ENCODE data around the gene CCT8L2.
"Not testable (repeated sequence)": the region's sequence is repeated elsewhere in the genome, so short reads cannot be mapped to it uniquely, and the experiment has no call there.

CCT8L2 gene, protein sequence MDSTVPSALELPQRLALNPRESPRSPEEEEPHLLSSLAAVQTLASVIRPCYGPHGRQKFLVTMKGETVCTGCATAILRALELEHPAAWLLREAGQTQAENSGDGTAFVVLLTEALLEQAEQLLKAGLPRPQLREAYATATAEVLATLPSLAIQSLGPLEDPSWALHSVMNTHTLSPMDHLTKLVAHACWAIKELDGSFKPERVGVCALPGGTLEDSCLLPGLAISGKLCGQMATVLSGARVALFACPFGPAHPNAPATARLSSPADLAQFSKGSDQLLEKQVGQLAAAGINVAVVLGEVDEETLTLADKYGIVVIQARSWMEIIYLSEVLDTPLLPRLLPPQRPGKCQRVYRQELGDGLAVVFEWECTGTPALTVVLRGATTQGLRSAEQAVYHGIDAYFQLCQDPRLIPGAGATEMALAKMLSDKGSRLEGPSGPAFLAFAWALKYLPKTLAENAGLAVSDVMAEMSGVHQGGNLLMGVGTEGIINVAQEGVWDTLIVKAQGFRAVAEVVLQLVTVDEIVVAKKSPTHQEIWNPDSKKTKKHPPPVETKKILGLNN

DNA sequence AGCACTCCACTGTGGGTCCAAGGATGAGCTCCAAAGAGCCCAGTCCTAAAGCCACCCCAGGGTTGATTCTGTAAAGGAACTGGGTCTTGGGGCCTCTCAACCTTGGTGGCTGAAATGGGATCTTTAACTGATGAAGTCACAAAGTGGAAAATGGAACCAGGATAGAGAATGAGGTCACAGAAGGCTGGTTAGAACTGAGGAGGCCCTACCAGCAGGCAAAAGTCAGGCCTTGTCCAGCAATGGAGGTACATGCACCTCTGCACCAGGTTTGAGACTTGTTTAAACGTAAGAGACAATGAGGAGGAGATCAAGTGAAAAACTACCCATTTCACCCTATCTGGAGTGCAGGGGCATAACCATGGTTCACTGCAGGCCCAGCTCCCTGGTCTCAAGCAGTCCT is at the start of gene CCT8L2:
TSS of gene CCT8L2 (minus strand) at position 101 of the 400 bp plus-strand sequence. CDS start 260 bp downstream, outside the sequence.
- not testable (repeated sequence) for DNase-seq

DNA sequence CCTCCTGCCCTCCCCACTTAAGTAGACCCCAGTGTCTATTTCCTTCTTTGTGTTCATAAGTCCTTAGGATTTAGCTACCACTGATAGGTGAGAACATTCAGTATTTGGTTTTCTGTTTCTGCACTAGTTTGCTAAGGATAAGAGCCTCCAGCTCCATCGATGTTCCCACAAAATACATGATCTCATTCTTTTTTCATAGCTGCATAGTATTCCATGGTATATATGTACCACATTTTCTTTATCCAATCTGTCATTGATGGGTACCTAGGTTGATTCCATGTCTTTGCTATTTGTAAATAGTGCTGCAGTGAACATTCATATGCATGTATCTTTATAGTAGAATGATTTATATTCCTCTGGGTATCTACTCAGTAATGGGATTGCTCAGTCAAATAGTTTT is 42.8 kb upstream of the CCT8L2 start:
- not testable (repeated sequence) for DNase-seq

DNA sequence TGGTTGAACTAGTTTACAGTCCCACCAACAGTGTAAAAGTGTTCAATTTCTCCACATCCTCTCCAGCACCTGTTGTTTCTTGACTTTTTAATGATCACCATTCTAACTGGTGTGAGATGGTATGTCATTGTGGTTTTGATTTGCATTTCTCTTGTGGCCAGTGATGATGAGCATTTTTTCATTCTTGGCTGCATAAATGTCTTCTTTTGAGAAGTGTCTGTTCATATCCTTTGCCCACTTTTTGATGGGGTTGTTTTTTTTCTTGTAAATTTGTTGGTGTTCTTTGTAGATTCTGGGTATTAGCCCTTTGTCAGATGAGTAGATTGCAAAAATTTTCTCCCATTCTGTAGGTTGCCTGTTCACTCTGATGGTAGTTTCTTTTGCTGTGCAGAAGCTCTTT is 41.5 kb upstream of the CCT8L2 start:
- not testable (repeated sequence) for DNase-seq

DNA sequence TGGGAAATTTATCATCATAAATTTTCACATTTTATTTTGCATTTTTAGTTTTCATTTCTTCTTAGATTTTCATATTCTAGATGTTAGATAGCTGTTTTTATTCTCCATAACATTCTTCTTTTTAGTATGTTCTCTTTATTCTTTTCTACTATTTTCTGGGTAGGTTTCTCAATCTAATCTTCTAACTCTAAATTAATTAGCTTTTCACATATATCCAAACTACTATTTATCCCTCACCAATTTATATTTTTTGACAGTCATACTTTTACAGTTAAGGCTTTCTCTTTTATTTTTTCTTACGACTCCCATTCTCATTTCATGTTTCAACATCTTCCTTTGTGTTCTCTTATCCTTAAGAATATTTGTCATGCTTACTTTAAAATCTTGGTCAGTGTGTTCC is 35.9 kb upstream of the CCT8L2 start:
- not testable (repeated sequence) for DNase-seq

DNA sequence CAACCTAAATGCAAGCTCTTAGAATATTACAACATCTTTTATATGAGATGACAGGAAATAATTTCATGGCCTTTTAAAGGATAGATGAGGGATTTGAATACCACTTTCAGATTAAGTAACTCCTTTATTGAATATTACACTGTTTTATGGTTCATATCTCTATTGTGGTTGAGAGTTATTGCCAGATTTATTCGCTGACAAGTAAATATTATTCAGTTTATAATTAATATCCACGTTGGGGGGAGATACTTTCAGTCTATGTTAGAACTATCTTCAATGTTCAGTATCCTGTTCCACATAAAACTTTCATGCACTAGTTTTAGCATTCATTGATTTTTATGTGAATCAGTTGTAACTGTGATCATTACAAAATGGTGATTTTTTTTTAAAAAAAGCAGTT is 32.4 kb upstream of the CCT8L2 start:
- not testable (repeated sequence) for DNase-seq

DNA sequence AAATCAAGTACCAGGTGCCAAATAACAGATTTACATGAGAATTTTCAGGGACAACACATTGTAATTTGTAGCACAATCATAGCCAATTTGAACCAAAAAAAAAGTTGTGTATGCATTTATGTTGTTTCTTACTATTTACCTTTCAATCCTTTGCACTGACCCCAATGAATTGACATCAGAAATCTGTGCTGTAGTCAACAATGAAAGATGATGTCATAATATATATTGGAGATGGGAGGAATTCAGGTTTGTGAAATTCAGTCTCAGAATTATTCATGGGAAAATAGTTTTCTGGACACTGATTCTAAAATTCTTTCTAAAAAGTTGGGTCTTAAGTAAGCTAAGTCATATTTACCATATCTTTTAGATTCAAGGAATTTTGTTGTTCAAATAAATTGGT is 31.0 kb upstream of the CCT8L2 start:
- not testable (repeated sequence) for DNase-seq

DNA sequence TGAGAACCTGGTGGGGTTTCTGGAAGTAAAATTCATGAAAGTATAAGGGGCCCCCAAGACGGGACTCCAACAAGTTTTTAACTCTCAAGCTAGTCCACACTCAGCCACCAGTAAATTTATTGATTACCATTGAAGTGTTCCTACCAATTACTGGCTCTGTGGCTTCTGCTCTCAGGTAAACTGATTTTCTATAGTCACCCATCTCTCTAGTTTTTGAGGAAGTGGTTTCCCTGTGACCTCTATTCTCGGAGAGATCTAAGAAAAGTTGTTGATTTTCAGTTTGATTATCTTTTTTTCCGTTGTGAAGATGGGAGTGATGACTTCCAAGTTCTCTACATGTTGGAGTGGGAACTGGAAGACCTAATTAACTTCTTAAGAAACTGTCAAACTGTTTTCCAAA is 24.9 kb upstream of the CCT8L2 start:
- not testable (repeated sequence) for DNase-seq

DNA sequence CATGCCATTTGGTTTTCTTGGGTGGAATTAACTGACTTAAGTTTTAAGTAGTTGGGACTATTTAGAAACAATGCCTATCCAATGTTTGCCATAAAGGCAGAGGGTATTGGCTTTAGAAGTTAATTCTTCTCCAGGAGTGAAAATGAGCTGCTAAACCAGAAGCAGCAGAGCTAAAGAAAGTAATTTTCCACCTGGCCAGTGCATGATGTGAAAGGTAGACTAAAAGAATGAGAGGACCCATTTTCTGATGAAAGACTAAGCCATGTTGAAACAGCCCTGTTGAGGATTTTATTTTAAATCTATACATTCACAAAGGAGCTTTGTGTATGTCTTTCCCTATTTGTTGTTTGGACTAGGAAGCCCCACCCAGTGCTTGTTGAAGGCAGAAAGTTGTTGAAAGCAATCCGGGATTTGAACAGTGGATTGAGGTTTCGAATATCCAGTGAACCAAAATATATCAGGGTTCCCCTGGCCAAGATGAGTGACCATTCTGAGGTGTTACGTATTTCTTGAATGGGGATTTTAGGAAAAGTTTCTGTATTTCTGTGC is 23.9 kb upstream of the CCT8L2 start:
- DNase-seq: not testable (repeated sequence)

DNA sequence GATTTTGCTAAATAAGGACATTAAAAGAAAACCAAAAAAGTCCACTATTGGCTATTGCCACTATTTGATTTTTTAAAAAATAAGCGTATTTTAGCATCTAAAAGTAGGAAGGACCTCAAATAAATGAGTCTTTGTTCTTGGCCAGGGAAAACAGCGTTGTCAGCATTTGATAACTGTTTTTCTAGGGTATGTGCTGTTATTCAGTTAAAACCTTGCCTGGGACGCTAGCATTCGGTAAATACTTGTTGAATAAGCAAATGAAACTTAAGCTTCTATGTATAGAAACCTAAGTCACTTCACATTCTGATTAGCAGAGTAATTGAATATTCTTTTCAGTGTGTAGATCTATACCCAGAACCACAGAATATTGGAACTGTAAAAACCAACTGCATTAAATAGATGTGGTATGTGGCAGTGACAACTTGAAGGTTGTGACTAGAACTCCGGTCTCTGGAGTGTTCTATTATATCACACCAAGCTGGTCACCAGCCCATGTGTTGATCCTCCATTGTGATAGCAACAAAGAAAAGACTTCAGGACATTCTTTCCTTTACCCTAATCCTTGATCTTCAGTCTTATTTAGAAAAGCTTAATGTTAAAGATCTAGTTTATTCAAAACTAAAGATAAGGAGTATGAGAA is 23.1 kb upstream of the CCT8L2 start:
- DNase-seq: not testable (repeated sequence)

DNA sequence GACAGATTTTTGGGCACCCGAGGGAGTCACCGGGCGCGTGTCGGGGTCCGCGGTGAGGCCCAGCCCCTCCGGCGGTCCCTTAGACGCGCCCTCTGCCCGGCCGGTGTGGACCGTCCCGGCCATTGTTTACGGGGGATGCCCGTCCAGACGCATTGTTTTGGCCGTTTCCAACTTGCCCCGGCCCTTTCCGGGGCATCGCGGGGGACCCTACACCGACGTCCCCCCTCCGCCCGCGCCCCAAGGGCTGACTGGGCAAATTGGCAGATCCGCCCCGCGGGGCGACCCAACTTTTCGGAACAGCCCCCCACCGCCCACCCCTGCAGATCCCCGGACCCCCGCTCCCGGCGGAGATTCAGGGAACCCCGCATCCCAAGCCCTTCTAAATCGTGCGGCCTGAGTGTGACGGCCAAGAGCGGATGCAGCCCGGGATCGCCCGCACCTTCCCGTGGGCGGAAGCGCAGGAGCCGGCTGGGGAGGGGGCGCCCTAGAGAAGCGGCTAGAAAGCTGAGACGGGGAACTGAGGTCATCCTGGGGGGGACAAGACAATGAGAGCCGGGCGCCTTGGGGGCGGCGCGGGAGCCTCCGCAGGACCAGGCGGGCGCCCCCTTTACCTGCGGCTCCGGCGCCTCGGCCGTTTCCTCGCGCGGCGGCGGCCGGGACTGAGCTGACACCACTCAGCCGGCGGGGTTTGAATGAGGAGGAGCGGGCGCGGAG is 17.1 kb upstream of the CCT8L2 start:
- DNase-seq: no peak

DNA sequence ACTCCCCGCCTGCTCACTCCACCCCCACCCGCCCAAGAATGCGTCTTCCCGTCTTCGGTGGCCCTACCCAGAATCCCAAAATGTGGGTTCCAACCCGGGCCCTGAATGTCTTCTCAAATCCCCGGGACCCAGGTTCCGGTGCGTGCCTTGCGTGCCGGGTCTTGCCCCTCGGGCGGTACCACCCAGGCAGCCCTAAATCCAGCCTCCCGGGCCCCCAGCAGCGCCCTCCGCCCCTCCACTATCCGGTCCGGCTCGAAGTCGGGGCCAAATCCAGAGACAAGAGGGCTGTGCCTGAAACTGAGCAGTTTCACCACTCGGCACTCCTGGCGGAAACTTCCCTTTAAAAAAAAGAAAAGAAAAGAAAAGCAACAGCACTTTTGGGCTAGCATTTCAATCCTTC is 16.3 kb upstream of the CCT8L2 start:
- DNase-seq: no peak

DNA sequence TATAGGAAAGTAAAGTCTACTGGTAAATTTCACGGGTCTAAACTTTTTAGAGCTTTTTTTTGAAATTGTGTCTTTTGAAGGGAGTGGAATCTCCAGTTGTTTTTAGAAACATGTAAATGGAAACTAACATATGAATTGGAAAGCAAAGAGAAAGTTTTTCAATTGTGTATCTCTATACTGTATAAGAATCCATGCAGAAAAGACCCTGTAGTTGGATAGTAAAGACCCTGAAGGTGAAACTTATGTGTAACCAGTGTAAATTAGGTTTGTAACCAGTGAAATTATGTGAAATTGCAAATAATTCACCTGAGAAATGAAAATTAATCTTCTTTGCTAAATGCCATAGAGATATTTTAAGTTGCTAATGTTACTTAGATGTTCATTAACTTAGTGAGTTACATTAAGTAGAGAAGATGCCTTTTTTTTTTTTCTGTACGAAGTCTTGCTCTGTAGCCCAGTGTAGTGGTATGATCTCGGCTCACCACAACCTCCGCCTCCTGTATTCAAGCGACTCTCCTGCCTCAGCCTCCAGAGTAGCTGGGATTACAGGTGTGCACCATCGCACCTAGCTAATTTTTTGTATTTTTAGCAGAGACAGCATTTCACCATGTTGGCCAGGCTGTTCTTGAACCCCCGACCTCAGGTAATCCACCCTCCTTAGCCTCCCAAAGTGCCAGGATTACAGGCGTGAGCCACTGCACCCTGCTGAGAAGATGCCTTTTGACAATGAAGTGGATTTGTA is 11.8 kb upstream of the CCT8L2 start:
- not testable (repeated sequence) for DNase-seq

DNA sequence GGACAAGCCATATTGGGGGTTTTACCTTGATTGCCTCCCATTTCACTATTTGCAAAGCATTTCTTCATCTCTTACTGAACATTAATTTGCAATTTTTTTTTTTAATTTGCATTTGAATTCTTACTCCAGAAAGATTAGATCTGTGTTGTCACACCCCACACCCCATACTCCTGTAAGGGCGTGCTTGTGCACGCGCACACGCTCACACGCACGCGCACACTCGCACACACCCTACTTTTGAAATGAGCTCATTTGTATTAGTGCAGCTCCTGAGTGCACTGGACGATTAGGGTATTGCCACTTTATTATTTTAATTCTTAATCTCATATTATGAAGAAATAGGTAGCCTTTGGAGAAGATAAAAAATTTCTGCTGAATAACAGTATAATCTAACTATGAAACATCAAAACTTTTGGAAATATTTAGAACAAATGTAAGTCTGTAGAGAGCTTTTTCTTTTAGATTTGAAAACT is 11.2 kb upstream of the CCT8L2 start:
- DNase-seq: not testable (repeated sequence)

DNA sequence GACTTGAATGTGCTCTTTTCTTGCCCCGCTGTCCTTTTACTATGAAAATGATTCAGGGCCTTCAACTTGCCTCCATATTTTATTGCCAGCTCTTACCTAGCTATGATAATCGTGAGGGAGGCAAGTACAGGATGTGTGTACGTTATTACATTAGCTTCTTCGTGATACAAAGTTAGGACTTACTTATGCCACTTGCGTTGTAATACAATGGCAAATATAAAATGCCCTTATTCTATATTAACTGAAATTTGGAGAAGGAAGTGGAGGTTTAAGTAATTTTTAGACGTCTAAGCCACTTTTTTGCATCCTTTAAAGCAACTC is 10.8 kb upstream of the CCT8L2 start:
- no peak for DNase-seq

DNA sequence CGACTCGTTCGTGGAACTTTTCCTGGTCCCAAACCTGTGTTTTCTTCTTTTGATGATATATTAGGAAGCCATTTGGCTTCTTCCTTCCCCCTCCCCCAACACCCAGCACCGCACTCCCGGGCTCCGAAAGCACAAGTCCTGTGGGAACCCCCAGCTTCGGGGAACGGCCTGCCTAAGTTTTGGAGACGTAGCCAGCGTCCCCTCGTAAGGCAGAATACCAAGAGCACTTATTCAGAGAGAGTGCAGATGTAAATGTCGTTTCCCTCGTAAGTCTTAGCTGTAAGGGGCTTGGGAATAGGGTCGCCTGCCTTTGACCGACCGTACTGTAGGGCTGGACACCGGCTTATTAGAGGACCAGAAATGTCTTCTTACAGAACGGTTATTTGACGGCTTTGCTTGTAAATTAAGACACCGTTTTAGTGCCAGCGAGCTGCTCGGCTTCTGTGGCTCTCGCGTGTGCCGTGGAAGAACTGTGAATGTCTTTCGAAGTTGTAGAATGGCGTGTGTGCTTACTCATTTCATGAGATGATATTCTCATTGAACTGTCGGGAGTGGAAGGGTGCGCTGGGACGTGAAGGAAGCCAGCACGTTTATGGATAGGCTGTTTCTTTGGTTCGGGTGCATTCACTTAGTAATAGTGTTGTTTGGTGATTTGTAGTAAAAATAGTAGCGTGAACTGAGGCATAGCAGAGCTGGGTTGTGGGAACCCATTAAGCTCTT is 10.3 kb upstream of the CCT8L2 start:
- DNase-seq: not testable (repeated sequence)

DNA sequence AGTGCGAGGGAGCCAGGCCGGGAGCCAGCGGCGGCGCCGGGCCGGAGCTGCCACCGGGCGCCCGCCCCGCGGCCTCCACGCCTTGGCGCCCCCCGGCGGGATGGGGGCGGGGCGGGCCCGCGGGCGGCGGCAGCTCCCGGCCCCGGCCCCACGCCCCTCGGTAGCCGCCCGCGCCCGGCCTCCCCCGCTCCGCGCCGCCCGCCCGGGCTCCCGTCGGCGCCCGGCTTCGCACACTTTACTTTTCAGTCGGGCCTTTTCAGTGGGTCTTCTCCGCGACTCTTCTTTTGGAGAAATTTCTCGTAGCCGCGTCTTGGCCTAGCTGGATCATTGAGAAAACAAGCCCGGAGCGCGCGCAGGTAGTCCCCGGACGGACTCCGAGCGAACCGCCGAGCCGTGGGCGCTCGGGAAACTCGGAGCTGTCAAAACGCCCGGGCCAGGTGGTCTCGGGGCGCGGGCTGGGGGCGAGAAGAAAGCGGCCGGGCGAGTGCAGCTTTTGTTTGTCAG is 9.7 kb upstream of the CCT8L2 start:
- not testable (repeated sequence) for DNase-seq

DNA sequence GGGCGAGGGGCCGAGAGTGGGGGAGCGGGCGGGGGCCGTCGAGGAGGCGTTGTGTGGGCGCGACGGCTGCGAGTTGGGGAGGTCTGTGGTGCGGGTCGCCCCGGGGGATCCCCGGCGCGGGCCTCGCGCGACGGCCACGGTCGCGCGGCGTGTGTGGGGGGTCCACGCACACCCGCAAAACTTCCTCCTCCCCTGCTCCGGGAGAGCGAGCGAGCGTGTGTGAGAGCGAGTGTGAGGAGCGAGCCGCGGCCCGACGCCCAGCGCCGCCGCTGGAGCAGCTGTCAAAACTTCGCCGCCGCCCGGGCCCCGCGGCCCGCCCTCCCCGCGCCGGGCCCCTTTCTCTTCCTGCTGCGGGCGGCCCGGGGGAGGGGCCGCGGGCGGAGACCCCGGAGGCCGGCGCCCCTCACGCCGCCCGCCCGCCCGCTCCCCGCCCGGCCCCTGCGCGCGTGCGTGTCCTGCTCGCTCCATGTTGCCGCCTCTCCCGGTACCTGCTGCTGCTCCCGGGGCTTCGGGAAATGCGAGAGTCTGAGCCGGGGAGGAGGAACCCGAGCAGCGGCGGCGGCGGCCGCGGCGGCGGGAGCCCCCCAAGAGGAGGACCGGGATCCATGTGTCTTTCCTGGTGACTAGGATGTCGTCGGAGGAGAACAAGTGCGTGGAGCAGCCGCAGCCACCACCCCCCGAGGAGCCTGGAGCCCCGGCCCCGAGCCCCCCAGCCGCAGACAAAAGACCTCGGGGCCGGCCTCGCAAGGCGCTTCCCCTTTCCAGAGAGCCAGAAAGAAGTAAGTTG is 9.0 kb upstream of the CCT8L2 start:
- no peak for DNase-seq

DNA sequence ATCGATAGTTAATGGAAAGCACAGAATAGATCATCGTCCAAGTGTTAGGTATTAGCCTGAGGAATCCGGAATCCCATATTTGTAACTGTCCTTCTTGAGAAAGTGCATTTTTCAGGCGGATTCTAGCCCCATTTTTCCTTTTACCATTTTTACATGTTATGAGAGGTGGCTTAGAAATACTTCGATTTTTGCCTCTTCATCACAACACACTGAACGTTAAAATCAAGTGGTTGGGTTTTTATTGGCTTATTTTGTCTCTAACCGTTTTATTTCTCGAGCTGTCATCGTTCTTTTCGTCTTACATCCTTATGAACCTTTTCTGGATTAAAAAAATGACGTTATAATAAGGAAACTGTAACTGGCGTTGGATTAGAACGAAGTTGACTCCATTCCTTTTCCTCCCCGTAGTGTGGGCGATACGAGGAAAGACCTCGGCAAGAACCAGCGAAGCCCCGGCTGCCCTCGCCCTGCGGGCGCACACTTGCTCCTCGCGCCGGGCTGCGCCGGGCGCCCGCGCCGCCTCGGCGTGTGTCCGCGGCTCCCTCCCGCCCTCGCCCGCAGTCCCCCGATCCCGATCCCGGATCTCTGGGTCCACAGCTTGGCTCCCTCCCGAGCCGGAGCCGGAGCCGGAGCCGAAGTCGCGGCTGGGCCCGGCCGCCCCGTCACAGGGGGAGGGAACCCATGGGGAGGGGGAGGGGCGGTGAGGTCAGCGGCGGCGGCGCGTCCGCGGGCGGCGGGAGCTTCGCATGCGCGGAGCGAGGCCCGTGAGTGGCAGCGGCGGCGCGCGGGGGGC is 8.2 kb upstream of the CCT8L2 start:
- DNase-seq: not testable (repeated sequence)

DNA sequence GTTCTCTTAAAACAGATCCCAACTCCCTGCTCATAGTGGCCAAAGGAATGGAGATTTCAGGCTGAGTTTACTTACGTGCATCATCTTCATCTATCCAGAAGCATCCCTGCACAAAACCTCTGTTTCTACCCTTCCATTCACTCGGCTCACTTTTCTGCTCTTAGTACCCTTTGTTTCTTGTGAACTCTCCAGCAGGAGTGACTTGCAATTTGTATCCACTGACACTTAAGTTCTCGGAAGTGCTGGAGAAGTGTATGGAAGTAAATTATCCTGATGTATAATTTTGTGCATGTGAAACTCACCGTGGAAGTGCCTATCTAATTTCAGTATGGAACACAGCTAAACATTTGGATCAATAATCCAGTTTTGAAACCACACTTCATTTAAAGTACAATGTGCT is 7.0 kb upstream of the CCT8L2 start:
- DNase-seq: not testable (repeated sequence)

DNA sequence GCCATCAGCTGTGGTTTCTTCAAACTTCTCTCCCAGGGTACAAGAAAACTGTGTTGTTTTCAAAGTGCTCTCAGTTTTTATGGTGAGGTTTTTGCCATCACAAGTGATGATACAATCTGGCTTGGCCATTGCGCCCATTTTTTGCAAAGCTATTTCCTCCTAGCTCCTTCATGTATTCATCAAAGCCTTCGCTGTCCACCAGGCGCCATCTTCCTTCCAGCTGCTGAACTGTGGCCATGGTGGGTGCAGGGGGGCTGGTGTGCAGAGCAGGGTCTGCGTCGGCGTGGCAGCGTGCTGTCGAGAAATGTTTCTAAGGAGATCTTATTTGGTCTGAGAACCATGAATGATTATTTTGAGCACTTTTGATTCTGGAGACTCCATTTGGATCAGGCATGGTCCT is 2.6 kb upstream of the CCT8L2 start:
- not testable (repeated sequence) for DNase-seq
